Measurements from ENCODE around the gene FAM117B.
"Not testable (repeated sequence)": the region's sequence is repeated elsewhere in the genome, so short reads cannot be mapped to it uniquely, and the experiment has no call there.

The FAM117B gene

GRCh38 chr2:202660796-202661195 lies 26.0 kb downstream of the FAM117B start:
- H3K36me3 Mint-ChIP-seq: peaks cover 0 to 4% of the 10 kb centered on the region in 2 donors
- peak overlapping the region; percentile 47 for H3K27ac Mint-ChIP-seq
- H3K27me3 Mint-ChIP-seq: no peaks in the 10 kb centered on the region
- no peaks in the 10 kb centered on the region for H3K9me3 Mint-ChIP-seq
- DNase-seq (no peak), ATAC-seq (replicated peaks) (no peak)
- H3K4me1 Mint-ChIP-seq: peaks cover 35 to 72% of the 10 kb centered on the region in 2 donors
- no peak overlapping the region for H3K4me3 Mint-ChIP-seq

DNA sequence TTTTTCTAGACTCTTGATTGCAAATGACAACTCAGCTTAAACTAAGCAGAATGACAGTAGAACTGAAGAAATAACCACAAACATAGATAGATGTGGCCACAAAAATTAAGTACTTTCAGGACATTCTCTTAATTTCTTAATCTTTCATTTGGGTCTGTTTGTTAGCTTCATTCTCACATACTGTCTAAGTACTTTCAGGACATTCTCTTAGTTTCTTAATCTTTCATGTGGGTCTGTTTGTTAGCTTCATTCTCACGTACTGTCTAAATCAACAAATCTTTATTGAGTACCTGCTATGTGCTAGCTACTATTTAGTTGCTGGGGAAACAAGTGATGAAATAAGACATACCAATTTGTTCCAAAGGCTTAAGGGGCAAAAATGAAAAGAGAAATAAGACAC lies 35.1 kb downstream of the FAM117B start:
- no peaks in the 10 kb centered on the region for H3K27me3 Mint-ChIP-seq
- no peak for ATAC-seq (replicated peaks)
- peaks cover 0 to 4% of the 10 kb centered on the region in 2 donors for H3K36me3 Mint-ChIP-seq
- H3K9me3 Mint-ChIP-seq: no peaks in the 10 kb centered on the region
- peak overlapping the region; percentile 51 for H3K4me3 Mint-ChIP-seq
- peak overlapping the region; percentile 86 for H3K27ac Mint-ChIP-seq
- no peak for DNase-seq
- peaks cover 43 to 80% of the 10 kb centered on the region in 2 donors for H3K4me1 Mint-ChIP-seq

DNA sequence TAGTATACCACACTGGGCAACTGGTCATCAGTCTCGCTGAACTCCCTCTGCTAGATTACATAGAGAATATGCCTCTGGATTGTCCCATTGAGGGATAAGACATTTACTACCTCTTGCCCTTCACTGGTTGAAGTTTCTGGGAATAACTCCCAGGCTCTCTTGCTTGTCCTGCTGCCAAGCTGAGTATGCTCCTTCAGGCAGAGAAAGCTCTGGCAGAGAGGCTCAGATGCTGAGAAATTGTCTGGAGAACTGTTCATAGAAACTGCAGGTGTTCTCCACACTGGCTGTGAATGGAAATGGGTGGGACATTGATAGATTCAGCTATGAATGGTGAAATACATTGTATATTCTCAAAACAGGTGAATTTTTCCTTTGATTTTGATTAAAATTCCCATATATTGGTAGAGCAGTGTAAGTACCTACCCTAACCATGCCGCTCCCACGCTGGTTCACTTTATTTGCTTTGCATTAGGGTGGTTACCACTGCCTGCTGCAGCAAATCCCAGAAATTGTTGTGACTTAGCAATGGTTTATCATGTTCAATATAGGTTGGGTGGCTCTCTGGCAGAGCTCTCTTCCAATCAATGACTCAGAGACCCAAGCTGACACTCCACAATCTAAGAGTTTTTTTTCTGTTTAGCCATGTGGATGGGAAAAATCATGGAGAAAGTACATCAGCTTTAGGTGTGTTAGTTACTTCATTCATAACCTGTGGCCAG lies 36.7 kb downstream of the FAM117B start:
- no peaks in the 10 kb centered on the region for H3K9me3 Mint-ChIP-seq
- H3K27ac Mint-ChIP-seq: peak overlapping the region; percentile 9
- DNase-seq (no peak), ATAC-seq (replicated peaks) (no peak)
- no peaks in the 10 kb centered on the region for H3K27me3 Mint-ChIP-seq
- H3K4me1 Mint-ChIP-seq: peaks cover 37 to 76% of the 10 kb centered on the region in 2 donors
- peaks cover 4 to 7% of the 10 kb centered on the region in 2 donors for H3K36me3 Mint-ChIP-seq
- no peak overlapping the region for H3K4me3 Mint-ChIP-seq

DNA sequence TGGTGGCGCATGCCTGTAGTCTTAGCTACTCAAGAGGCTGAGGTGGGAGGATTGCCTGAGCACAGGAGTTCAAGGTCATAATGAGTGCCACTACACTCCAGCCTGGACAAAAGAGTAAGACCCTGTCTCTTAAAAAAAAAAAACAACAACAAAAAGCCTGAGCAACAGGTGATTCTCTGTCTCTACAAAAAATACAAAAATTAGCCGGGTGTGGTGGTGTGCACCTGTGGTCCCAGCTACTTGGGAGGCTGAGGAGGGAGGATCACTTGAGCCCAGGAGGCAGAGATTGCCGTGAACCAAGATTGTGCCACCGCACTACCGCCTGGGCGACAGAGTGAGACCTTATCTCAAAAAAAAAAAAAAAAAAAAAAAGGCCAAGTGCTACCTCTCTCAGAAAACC lies 40.3 kb downstream of the FAM117B start:
- Mint-ChIP-seq H3K27ac (peak overlapping the region; percentile 67), H3K9me3 (peaks cover 13 to 17% of the 10 kb centered on the region in 2 donors)

GRCh38 chr2:202679980-202680379 lies 45.2 kb downstream of the FAM117B start:
- Mint-ChIP-seq H3K9me3 (peaks cover 19 to 25% of the 10 kb centered on the region in 2 donors), H3K36me3 (peaks cover 25 to 44% of the 10 kb centered on the region in 2 donors), H3K27me3 (no peaks in the 10 kb centered on the region), H3K27ac (no peak overlapping the region), H3K4me3 (no peak overlapping the region), H3K4me1 (peaks cover 11 to 21% of the 10 kb centered on the region in 2 donors)
- no peak for ATAC-seq (replicated peaks)
- DNase-seq: no peak

More for the DNA sequence above, 40.3 kb downstream of the FAM117B start:
- H3K4me1 Mint-ChIP-seq: peaks cover 29 to 58% of the 10 kb centered on the region in 2 donors
- not testable (repeated sequence) for H3K27me3 Mint-ChIP-seq; DNase-seq; ATAC-seq (replicated peaks)
- peak overlapping the region in 1 of 2 donors; percentile 8 for H3K4me3 Mint-ChIP-seq
- H3K36me3 Mint-ChIP-seq: peaks cover 15 to 22% of the 10 kb centered on the region in 2 donors

GRCh38 chr2:202680512-202680911 lies 45.7 kb downstream of the FAM117B start:
- Mint-ChIP-seq H3K4me1 (peaks cover 9 to 16% of the 10 kb centered on the region in 2 donors), H3K27ac (no peak overlapping the region), H3K9me3 (peaks cover 19 to 25% of the 10 kb centered on the region in 2 donors), H3K36me3 (peaks cover 23 to 41% of the 10 kb centered on the region in 2 donors), H3K27me3 (no peaks in the 10 kb centered on the region), H3K4me3 (no peak overlapping the region)
- DNase-seq (no peak), ATAC-seq (replicated peaks) (no peak)

- Mint-ChIP-seq H3K36me3 (peaks cover 23 to 40% of the 10 kb centered on the region in 2 donors), H3K4me3 (no peak overlapping the region), H3K9me3 (peaks cover 19 to 25% of the 10 kb centered on the region in 2 donors), H3K27ac (no peak overlapping the region), H3K4me1 (peaks cover 8 to 13% of the 10 kb centered on the region in 2 donors), H3K27me3 (no peaks in the 10 kb centered on the region)
- DNase-seq (no peak), ATAC-seq (replicated peaks) (no peak)
Measured at GRCh38 chr2:202681688-202682205, 47.0 kb downstream of the FAM117B start.

- H3K4me3 Mint-ChIP-seq: no peak overlapping the region
- no peaks in the 10 kb centered on the region for H3K27me3 Mint-ChIP-seq
- H3K36me3 Mint-ChIP-seq: peaks cover 23 to 40% of the 10 kb centered on the region in 2 donors
- peaks cover 11 to 15% of the 10 kb centered on the region in 2 donors for H3K4me1 Mint-ChIP-seq
- no peak for DNase-seq
- no peak overlapping the region for H3K27ac Mint-ChIP-seq
- H3K9me3 Mint-ChIP-seq: peaks cover 19 to 25% of the 10 kb centered on the region in 2 donors
- no peak for ATAC-seq (replicated peaks)
Measured at GRCh38 chr2:202682274-202682673, 47.5 kb downstream of the FAM117B start.

DNA sequence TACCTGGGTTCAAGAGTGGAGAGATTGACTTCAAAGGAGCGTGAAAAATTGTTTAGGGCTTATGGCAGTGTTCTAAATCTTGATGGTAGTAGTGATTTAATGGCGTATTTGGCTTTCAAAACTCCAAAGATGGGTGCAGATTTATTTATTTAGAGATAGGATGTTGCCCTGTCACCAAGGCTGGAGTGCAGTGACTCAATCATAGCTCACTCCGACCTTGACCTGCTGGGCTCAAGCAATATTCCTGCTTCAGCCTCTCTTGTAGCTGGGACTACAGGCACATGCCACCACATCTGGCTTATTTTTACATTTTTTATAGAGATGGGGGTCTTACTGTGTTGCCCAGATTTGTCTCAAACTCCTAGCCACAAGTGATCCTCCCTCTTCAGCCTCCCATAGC lies 52.5 kb downstream of the FAM117B start:
- H3K9me3 Mint-ChIP-seq: no peaks in the 10 kb centered on the region
- DNase-seq (no peak), ATAC-seq (replicated peaks) (no peak)
- H3K27me3 Mint-ChIP-seq: no peaks in the 10 kb centered on the region
- no peak overlapping the region for H3K27ac Mint-ChIP-seq
- peaks cover 13 to 40% of the 10 kb centered on the region in 2 donors for H3K4me1 Mint-ChIP-seq
- H3K4me3 Mint-ChIP-seq: no peak overlapping the region
- peaks cover 3 to 6% of the 10 kb centered on the region in 2 donors for H3K36me3 Mint-ChIP-seq

- Mint-ChIP-seq H3K36me3 (peaks cover 0 to under 1% of the 10 kb centered on the region in 2 donors), H3K27ac (no peak overlapping the region), H3K4me1 (peaks cover 13 to 50% of the 10 kb centered on the region in 2 donors), H3K27me3 (no peaks in the 10 kb centered on the region), H3K4me3 (no peak overlapping the region), H3K9me3 (no peaks in the 10 kb centered on the region)
- DNase-seq (no peak), ATAC-seq (replicated peaks) (no peak)
Measured at GRCh38 chr2:202689459-202689858, 54.7 kb downstream of the FAM117B start.

GRCh38 chr2:202689898-202690297 lies 55.1 kb downstream of the FAM117B start:
- Mint-ChIP-seq H3K9me3 (no peaks in the 10 kb centered on the region), H3K4me3 (no peak overlapping the region), H3K27me3 (no peaks in the 10 kb centered on the region), H3K27ac (no peak overlapping the region), H3K4me1 (peaks cover 16 to 52% of the 10 kb centered on the region in 2 donors), H3K36me3 (no peaks in the 10 kb centered on the region)
- no peak for DNase-seq
- no peak for ATAC-seq (replicated peaks)

DNA sequence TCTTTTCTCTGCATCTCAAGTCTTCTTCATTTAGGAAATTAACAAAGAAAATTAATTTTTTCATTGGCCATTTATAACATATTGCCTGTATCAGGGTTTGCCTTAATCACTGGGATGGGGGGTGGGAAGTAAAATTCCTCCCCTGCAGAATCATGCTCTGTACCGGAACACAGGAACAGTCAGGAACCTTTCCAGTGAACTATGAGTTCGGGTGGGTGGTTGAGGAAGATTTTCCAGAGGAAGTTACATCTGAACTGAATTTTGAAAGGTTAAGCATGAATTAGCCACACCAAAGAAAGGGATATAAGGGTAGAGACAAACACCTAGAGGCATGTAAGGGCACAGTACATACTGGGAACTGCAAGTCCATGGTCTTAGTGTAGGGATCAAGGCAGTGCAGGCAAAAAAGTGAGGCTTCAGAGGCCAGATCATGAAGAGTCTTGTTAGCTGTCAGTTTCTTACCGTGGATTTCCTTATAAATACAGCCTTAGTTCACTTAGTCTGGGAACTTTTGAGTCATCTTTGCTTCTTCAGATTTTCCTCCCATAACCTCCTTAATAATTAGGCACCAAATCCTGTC lies 55.6 kb downstream of the FAM117B start:
- peak overlapping the region; percentile 86 for H3K27ac Mint-ChIP-seq
- H3K4me3 Mint-ChIP-seq: no peak overlapping the region
- H3K9me3 Mint-ChIP-seq: no peaks in the 10 kb centered on the region
- no peaks in the 10 kb centered on the region for H3K36me3 Mint-ChIP-seq
- H3K4me1 Mint-ChIP-seq: peaks cover 18 to 53% of the 10 kb centered on the region in 2 donors
- no peaks in the 10 kb centered on the region for H3K27me3 Mint-ChIP-seq
- DNase-seq (no peak), ATAC-seq (replicated peaks) (peak; percentile 25 to 72)

GRCh38 chr2:202693503-202693902 lies 58.7 kb downstream of the FAM117B start:
- H3K4me1 Mint-ChIP-seq: peaks cover 17 to 51% of the 10 kb centered on the region in 2 donors
- H3K4me3 Mint-ChIP-seq: no peak overlapping the region
- peaks cover 2 to 6% of the 10 kb centered on the region in 2 donors for H3K36me3 Mint-ChIP-seq
- no peaks in the 10 kb centered on the region for H3K9me3 Mint-ChIP-seq
- H3K27ac Mint-ChIP-seq: no peak overlapping the region
- ATAC-seq (replicated peaks) (no peak), DNase-seq (no peak)
- H3K27me3 Mint-ChIP-seq: no peaks in the 10 kb centered on the region

DNA sequence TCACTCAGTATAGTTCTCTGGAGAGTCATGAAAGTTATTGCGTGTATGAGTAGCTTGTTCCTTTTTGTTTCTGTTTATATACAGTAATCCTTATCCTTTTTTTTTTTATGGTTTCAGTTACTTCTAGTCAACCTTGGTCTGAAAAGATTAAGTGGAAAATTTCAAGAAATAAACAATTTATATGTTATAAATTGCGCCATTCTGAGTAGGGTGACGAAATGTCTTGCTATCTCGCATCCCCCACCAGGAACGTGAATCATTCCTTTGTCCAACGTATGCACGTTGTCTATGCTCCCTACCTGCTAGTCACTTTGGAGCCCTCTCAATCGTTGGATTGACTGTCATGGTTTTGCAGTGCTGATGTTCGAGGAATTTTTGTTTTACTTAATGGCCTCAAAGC lies 60.4 kb downstream of the FAM117B start:
- H3K36me3 Mint-ChIP-seq: peaks cover 2 to 6% of the 10 kb centered on the region in 2 donors
- H3K27ac Mint-ChIP-seq: no peak overlapping the region
- H3K4me1 Mint-ChIP-seq: peaks cover 21 to 57% of the 10 kb centered on the region in 2 donors
- H3K27me3 Mint-ChIP-seq: no peaks in the 10 kb centered on the region
- ATAC-seq (replicated peaks) (no peak), DNase-seq (no peak)
- no peaks in the 10 kb centered on the region for H3K9me3 Mint-ChIP-seq
- no peak overlapping the region for H3K4me3 Mint-ChIP-seq
